GM23338 (cell line): ENCODE data around the gene HABP4.

Experiments used
- CTCF ChIP-seq, 2 experiments: fragments of 200-600 bp in 1 of 2; sonication (generic) in 1 of 2; conservative IDR thresholded peaks; 2 replicates each; pipeline versions ENCODE4 v1.5.1 to v1.6.1; 2016 to 2017; ENCODE audit warnings: antibody characterized with exemption in 2 of 2, low read depth in 2 of 2, mild to moderate bottlenecking in 2 of 2, moderate library complexity in 1 of 2
- ETS1 ChIP-seq: IDR thresholded peaks from 2 replicates; pipeline ENCODE4 v1.6.1; 2016; ENCODE audit warnings: antibody characterized with exemption

GRCh38 chr9:96413302-96414221, 36.4 kb upstream of the HABP4 start:
- TF ChIP-seq CTCF (conservative IDR thresholded peaks at IDR 0.05; ENCODE audit: low read depth in 2 of 2) (no peak), ETS1 (no peak)
